DMS79 treated with DMSO at 0.1 percent for 48 hours (cell line): ENCODE data around the gene PPP1CC.
"Not testable (repeated sequence)": the region's sequence is repeated elsewhere in the genome, so short reads cannot be mapped to it uniquely, and the experiment has no call there.

ENCODE experiments used
- DNase-seq: peaks from one replicate; lab custom pipeline; 2025; lab: John Stamatoyannopoulos, UW

Gene PPP1CC

GRCh38 chr12:110742718-110743570, at the start of gene PPP1CC:
Gene PPP1CC (minus strand): TSS chr12:110742891. CDS start chr12:110742707, 184 bp downstream.
- peak; percentile 91 for DNase-seq

GRCh38 chr12:110791589-110791988, 48.9 kb upstream of the PPP1CC start:
- DNase-seq, result no peak

GRCh38 chr12:110790301-110790700, 47.6 kb upstream of the PPP1CC start:
- DNase-seq, result no peak

- DNase-seq, result no peak
Measured at GRCh38 chr12:110786012-110786411, 43.3 kb upstream of the PPP1CC start.

- no peak for DNase-seq
Measured at GRCh38 chr12:110785240-110785639, 42.5 kb upstream of the PPP1CC start.

- DNase-seq, result no peak
Measured at GRCh38 chr12:110782922-110783321, 40.2 kb upstream of the PPP1CC start.

GRCh38 chr12:110782094-110782493, 39.4 kb upstream of the PPP1CC start:
- no peak for DNase-seq

GRCh38 chr12:110780448-110780847, 37.8 kb upstream of the PPP1CC start:
- DNase-seq, result no peak

GRCh38 chr12:110778833-110779577, 36.3 kb upstream of the PPP1CC start:
- no peak for DNase-seq

GRCh38 chr12:110776410-110776809, 33.7 kb upstream of the PPP1CC start:
- no peak for DNase-seq

GRCh38 chr12:110775997-110776396, 33.3 kb upstream of the PPP1CC start:
- DNase-seq, result no peak

GRCh38 chr12:110774824-110775223, 32.1 kb upstream of the PPP1CC start:
- no peak for DNase-seq

GRCh38 chr12:110768960-110769359, 26.3 kb upstream of the PPP1CC start:
- no peak for DNase-seq

- no peak for DNase-seq
Measured at GRCh38 chr12:110767863-110768262, 25.2 kb upstream of the PPP1CC start.

- DNase-seq, result no peak
Measured at GRCh38 chr12:110766311-110767154, 23.8 kb upstream of the PPP1CC start.

- DNase-seq, result not testable (repeated sequence)
Measured at GRCh38 chr12:110765572-110765971, 22.9 kb upstream of the PPP1CC start.

GRCh38 chr12:110765111-110765510, 22.4 kb upstream of the PPP1CC start:
- peak; percentile 5 for DNase-seq

- DNase-seq, result no peak
Measured at GRCh38 chr12:110763583-110763982, 20.9 kb upstream of the PPP1CC start.

GRCh38 chr12:110762891-110763290, 20.2 kb upstream of the PPP1CC start:
- DNase-seq, result no peak

- DNase-seq, result no peak
Measured at GRCh38 chr12:110760204-110760609, 17.5 kb upstream of the PPP1CC start.

GRCh38 chr12:110758922-110759321, 16.2 kb upstream of the PPP1CC start:
- no peak for DNase-seq

GRCh38 chr12:110756611-110757010, 13.9 kb upstream of the PPP1CC start:
- DNase-seq, result no peak
